Measurements from ENCODE around the gene PPTC7. TPM values are rescaled to one million over a fixed set of nuclear protein-coding genes. Genes with fewer than 3 reads are reported as not detected.

The PPTC7 gene
- total and polyA plus RNA-seq, 10 of the 15 experiments (the other 5 are each of a cell fraction or from before 2014, with no cell fraction given), result 4.0 to 69.6 (median 12.3) TPM

DNA sequence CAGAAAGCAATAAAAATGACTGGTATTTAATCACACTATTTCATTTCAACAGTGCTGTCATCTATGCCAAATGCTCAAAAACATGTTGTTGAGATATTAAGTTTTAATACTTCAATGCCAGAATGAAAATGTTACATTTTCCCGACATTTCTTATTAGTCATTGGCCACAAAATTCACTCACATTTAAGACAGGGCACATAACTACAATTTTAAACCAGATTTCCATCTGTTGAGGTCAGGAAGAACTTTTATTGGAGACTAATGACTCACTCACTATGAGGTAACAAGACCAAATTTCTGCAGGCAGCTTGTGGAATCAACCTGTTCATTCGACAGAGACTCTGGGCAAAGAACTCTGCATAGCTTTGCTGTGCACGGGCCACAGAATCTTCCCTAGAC lies 36.8 kb downstream of the PPTC7 start:
- peaks cover 4% of the 10 kb centered on the region for H4K20me1 ChIP-seq (ENCODE audit: control insufficient read depth, insufficient read depth)
- no peak overlapping the region for H3K9ac ChIP-seq (ENCODE audit: control insufficient read depth, insufficient read depth, low read length)
- ChIA-PET SMC1A (ENCODE audit: uncharacterized antibody, unreplicated experiment) (no interaction called here), RAD21 (ENCODE audit: unreplicated experiment) (interaction anchor here (2.6 kb wide), 1 partner anchor 13 kb away, joined by 7 read pairs; no protein-coding TSS in a partner anchor), CTCF (no interaction called here), POLR2A (no interaction called here)
- H3K27ac ChIP-seq (ENCODE audit: control insufficient read depth, insufficient read depth), result no peak overlapping the region
- H3K27me3 ChIP-seq (replicated peaks in 1 of 2; ENCODE audit: control insufficient read depth in 2 of 2, insufficient read depth in 2 of 2, low read length in 1 of 2), result no peaks in the 10 kb centered on the region
- peaks cover 6 to 45% of the 10 kb centered on the region in 2 experiments for H3K36me3 ChIP-seq (ENCODE audit: control insufficient read depth in 2 of 2, insufficient read depth in 2 of 2, low read length in 1 of 2)
- peaks cover 31% of the 10 kb centered on the region for H3K4me1 ChIP-seq (ENCODE audit: control insufficient read depth, insufficient read depth, low read length)
- BruUV-seq (replicated peaks), result no TSS peak
- no peaks in the 10 kb centered on the region for H3K9me3 ChIP-seq (replicated peaks; ENCODE audit: control insufficient read depth, insufficient read depth, low read length)
- TF ChIP-seq CEBPB (IDR thresholded peaks at IDR 0.05; ENCODE audit: borderline replicate concordance in 1 of 2, low read depth in 2 of 2, low read length in 2 of 2) (no peak), RCOR1 (conservative IDR thresholded peaks at IDR 0.05; ENCODE audit: low read depth, low read length) (no peak), RAD21 (IDR thresholded peaks at IDR 0.05; ENCODE audit: insufficient read depth, low read depth, low read length) (no peak), BACH1 (IDR thresholded peaks at IDR 0.05; ENCODE audit: borderline replicate concordance) (no peak), RUNX3 (IDR thresholded peaks at IDR 0.05; ENCODE audit: low read length) (no peak), RAD51 (IDR thresholded peaks at IDR 0.05) (no peak), TCF12 (IDR thresholded peaks at IDR 0.05; ENCODE audit: low read depth, low read length) (no peak), CBFB (IDR thresholded peaks at IDR 0.05; ENCODE audit: low read depth) (no peak), ZNF384 (IDR thresholded peaks at IDR 0.05; ENCODE audit: borderline replicate concordance, low read depth, low read length) (no peak), PML (IDR thresholded peaks at IDR 0.05; ENCODE audit: low read length) (no peak), MTA2 (IDR thresholded peaks at IDR 0.05; ENCODE audit: low read depth) (no peak), EP300 (IDR thresholded peaks at IDR 0.05; ENCODE audit: borderline replicate concordance in 1 of 2, control insufficient read depth in 1 of 2, low read depth in 2 of 2, low read length in 2 of 2) (no peak), PAX8 (IDR thresholded peaks at IDR 0.05) (no peak), RB1 (IDR thresholded peaks at IDR 0.05; ENCODE audit: borderline replicate concordance) (no peak), BCL11A (IDR thresholded peaks at IDR 0.05; ENCODE audit: low read depth, low read length) (no peak), NRF1 (conservative IDR thresholded peaks at IDR 0.05; ENCODE audit: low read depth, low read length) (no peak)
- TF ChIP-seq, protein P1, sequence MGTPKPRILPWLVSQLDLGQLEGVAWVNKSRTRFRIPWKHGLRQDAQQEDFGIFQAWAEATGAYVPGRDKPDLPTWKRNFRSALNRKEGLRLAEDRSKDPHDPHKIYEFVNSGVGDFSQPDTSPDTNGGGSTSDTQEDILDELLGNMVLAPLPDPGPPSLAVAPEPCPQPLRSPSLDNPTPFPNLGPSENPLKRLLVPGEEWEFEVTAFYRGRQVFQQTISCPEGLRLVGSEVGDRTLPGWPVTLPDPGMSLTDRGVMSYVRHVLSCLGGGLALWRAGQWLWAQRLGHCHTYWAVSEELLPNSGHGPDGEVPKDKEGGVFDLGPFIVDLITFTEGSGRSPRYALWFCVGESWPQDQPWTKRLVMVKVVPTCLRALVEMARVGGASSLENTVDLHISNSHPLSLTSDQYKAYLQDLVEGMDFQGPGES (IDR thresholded peaks at IDR 0.05), result no peak
- TF ChIP-seq, protein P2, sequence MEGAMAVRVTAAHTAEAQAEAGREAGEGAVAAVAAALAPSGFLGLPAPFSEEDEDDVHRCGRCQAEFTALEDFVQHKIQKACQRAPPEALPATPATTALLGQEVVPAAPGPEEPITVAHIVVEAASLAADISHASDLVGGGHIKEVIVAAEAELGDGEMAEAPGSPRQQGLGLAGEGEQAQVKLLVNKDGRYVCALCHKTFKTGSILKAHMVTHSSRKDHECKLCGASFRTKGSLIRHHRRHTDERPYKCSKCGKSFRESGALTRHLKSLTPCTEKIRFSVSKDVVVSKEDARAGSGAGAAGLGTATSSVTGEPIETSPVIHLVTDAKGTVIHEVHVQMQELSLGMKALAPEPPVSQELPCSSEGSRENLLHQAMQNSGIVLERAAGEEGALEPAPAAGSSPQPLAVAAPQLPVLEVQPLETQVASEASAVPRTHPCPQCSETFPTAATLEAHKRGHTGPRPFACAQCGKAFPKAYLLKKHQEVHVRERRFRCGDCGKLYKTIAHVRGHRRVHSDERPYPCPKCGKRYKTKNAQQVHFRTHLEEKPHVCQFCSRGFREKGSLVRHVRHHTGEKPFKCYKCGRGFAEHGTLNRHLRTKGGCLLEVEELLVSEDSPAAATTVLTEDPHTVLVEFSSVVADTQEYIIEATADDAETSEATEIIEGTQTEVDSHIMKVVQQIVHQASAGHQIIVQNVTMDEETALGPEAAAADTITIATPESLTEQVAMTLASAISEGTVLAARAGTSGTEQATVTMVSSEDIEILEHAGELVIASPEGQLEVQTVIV (IDR thresholded peaks at IDR 0.05; ENCODE audit: borderline replicate concordance, partially characterized antibody), result no peak
- TF ChIP-seq, protein P3, sequence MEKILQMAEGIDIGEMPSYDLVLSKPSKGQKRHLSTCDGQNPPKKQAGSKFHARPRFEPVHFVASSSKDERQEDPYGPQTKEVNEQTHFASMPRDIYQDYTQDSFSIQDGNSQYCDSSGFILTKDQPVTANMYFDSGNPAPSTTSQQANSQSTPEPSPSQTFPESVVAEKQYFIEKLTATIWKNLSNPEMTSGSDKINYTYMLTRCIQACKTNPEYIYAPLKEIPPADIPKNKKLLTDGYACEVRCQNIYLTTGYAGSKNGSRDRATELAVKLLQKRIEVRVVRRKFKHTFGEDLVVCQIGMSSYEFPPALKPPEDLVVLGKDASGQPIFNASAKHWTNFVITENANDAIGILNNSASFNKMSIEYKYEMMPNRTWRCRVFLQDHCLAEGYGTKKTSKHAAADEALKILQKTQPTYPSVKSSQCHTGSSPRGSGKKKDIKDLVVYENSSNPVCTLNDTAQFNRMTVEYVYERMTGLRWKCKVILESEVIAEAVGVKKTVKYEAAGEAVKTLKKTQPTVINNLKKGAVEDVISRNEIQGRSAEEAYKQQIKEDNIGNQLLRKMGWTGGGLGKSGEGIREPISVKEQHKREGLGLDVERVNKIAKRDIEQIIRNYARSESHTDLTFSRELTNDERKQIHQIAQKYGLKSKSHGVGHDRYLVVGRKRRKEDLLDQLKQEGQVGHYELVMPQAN (conservative IDR thresholded peaks at IDR 0.05), result no peak
- intact Hi-C loops (cut with micrococcal nuclease; ENCODE audit: unreplicated experiment), result loop anchor here (5.0 kb wide), 1 partner anchor 34 kb away; no protein-coding TSS in a partner anchor
- H2AFZ ChIP-seq (ENCODE audit: control insufficient read depth, low read depth, low read length), result no peak overlapping the region
- H3K4me2 ChIP-seq (ENCODE audit: control insufficient read depth, insufficient read depth), result no peak overlapping the region
- no peak overlapping the region for H3K4me3 ChIP-seq
- DNase-seq (ENCODE audit: low read depth, low spot score) (no peak), FAIRE-seq (no peak), ATAC-seq (no peak)
- in situ Hi-C loops (cut with MboI), result no loop called here
- peaks cover 82% of the 10 kb centered on the region for H3K79me2 ChIP-seq (ENCODE audit: control insufficient read depth, insufficient read depth, low read length)
- WGBS (ENCODE audit: insufficient coverage, insufficient replicate concordance, low lambda C conversion rate, missing lambda C conversion rate), result 99% methylated on average over 3 of the region's 3 CpGs

Data from GM12878 (cell line).